Panc1 (cell line): ENCODE data around the gene CSNK1G1. TPM values are rescaled to one million over a fixed set of nuclear protein-coding genes. Genes with fewer than 3 reads are reported as not detected.

Experiments used
- ATAC-seq: fragments of 200-7000 bp; cut with Tn5 transposase; 2 replicates; pipeline ENCODE4 v1.9.1; 2020; ENCODE audit warnings: mild to moderate bottlenecking, moderate library complexity
- BruUV-seq: library from RNA; stranded (reverse); fragments of 400-500 nt; replicated peaks from 2 replicates; lab custom pipeline; 2021; lab: Mats Ljungman, UMichigan
- CTCF ChIA-PET: fragments of 300-600 bp; sonication (Branson Sonifier 250); formaldehyde crosslinking; loops from one replicate; lab custom pipeline; 2022; ENCODE audit warnings: antibody characterized with exemption; lab: Charles Lee
- POLR2A ChIA-PET: fragments of 300-600 bp; sonication (Branson Sonifier 250); formaldehyde crosslinking; loops from one replicate; lab custom pipeline; 2022; ENCODE audit warnings: antibody characterized with exemption; lab: Charles Lee
- DNase-seq: peaks from one replicate; pipeline ENCODE4 v3.0.0-alpha.2; 2010; ENCODE audit warnings: low read depth, low spot score
- H3K27ac ChIP-seq: 2 replicates; pipeline ENCODE4 v1.5.1; 2011; ENCODE audit warnings: mild to moderate bottlenecking, low read length, inconsistent platforms
- H3K27me3 ChIP-seq: fragments of 200-500 bp; sonication (Bioruptor generic); 2 replicates; pipeline ENCODE4 v1.6.0; 2014; ENCODE audit warnings: low read length, inconsistent platforms; ENCODE audit not compliant: control insufficient read depth, insufficient read depth
- H3K36me3 ChIP-seq: fragments of 200-500 bp; sonication (Bioruptor generic); 2 replicates; pipeline ENCODE4 v1.5.1; 2014; ENCODE audit warnings: inconsistent platforms, mild to moderate bottlenecking, low read length, moderate library complexity; ENCODE audit not compliant: control insufficient read depth, insufficient read depth
- H3K4me1 ChIP-seq: 2 replicates; pipeline ENCODE4 v1.5.1; 2011; ENCODE audit warnings: inconsistent platforms, mild to moderate bottlenecking, low read length, moderate library complexity; ENCODE audit not compliant: control insufficient read depth, insufficient read depth
- H3K4me3 ChIP-seq, 2 experiments: 2 replicates each; pipeline ENCODE4 v1.5.1; 2011 to 2012; ENCODE audit warnings: low read depth in 2 of 2, low read length in 2 of 2, mild to moderate bottlenecking in 2 of 2, inconsistent platforms in 1 of 2, moderate library complexity in 1 of 2
- H3K9me3 ChIP-seq: fragments of 200-500 bp; sonication (Bioruptor generic); 2 replicates; pipeline ENCODE4 v1.5.1; 2014; ENCODE audit warnings: low read depth, mild to moderate bottlenecking, inconsistent platforms, low read length, moderate library complexity; ENCODE audit not compliant: control insufficient read depth, insufficient read depth
- CTCF ChIP-seq: fragments of 450-650 bp; IDR thresholded peaks from 2 replicates; pipeline ENCODE4 v1.5.1; 2017; ENCODE audit warnings: mild to moderate bottlenecking
- POLR2AphosphoS5 ChIP-seq: IDR thresholded peaks from 2 replicates; pipeline ENCODE4 v1.6.1; 2012; ENCODE audit warnings: mild to moderate bottlenecking, low read depth, low read length, moderate library complexity
- SIN3A ChIP-seq: IDR thresholded peaks from 2 replicates; pipeline ENCODE4 v1.6.1; 2012; ENCODE audit warnings: low read depth, mild to moderate bottlenecking, low read length, moderate library complexity, borderline replicate concordance; ENCODE audit not compliant: insufficient read depth
- TCF7L2 ChIP-seq: IDR thresholded peaks from 2 replicates; pipeline ENCODE4 v1.6.1; 2011; ENCODE audit warnings: mild to moderate bottlenecking, low read depth, low read length, inconsistent platforms
- in situ Hi-C: cut with HindIII; loops from 2 replicates; pipeline ENCODE4 v1.10.0; 2016; ENCODE audit warnings: low sequenced_read_pairs, low pct_unique_long_range_greater_than_20kb
- intact Hi-C: fragments of 100-400 bp; cut with micrococcal nuclease; formaldehyde crosslinking; loops from one replicate; pipeline ENCODE4 v1.10.0; 2022; ENCODE audit not compliant: unreplicated experiment
- total RNA-seq: library from RNA; stranded (reverse); gene quantifications from one replicate; pipeline ENCODE4 v1.2.1, GENCODE V29; 2021; ENCODE audit not compliant: unreplicated experiment
- TF ChIP-seq, protein P1 (sequence below), 2 experiments: IDR thresholded peaks; 2 replicates each; pipeline ENCODE4 v1.6.1; 2011 to 2012; ENCODE audit warnings: low read depth in 2 of 2, control low read depth in 1 of 2, low read length in 1 of 2, mild to moderate bottlenecking in 1 of 2, moderate library complexity in 1 of 2; ENCODE audit not compliant: insufficient read depth in 1 of 2

Gene CSNK1G1
- total RNA-seq, 1 experiment from 2014 or later, result 22.8 TPM

DNA sequence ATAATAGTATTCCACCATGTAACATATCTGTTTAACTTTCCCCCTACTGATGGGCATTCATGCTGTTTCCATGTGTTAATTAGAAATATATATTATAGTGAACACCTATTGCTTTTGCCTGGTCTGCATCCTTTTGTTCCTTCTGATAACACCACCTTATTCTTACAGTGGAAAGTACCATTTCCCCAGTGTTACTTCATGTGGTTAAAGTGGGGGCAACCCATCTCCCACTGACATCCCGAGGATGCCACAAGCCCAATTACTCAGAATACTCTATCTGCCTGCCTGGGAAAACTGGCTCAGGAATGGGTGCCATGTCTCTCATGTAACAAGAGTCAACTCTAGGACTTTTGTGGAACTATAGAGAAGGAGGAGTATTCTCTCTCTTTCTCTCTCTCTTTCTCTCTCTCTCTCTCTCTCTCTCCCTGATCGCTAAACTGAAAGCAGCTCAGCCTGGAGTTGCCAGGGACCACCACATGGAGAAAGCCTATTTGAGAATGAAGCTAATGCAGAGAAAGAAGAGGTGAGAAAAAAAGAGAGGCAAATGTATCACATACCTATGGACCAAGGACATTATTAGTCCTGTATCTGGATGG is 126.7 kb downstream of the CSNK1G1 start:
- CTCF ChIA-PET, result no interaction called here
- 0 out of 2 replicates have a peak, but pooled peaks cover 4% of the 10 kb centered on the region for H3K9me3 ChIP-seq
- H3K4me3 ChIP-seq, result no peak overlapping the region
- H3K27me3 ChIP-seq, result no peaks in the 10 kb centered on the region
- in situ Hi-C loops (no loop called here), intact Hi-C loops (no loop called here)
- TF ChIP-seq CTCF, result no peak
- TF ChIP-seq SIN3A, result no peak
- no peak for TF ChIP-seq TCF7L2
- no TSS peak for BruUV-seq
- no peaks in the 10 kb centered on the region for H3K4me1 ChIP-seq
- POLR2A ChIA-PET, result no interaction called here
- H3K27ac ChIP-seq, result no peak overlapping the region
- no peaks in the 10 kb centered on the region for H3K36me3 ChIP-seq
- DNase-seq (no peak), ATAC-seq (no peak)

GRCh38 chr15:64225804-64226203 is 130.2 kb downstream of the CSNK1G1 start:
- Histone ChIP-seq H3K36me3 (no peaks in the 10 kb centered on the region), H3K27me3 (no peaks in the 10 kb centered on the region), H3K4me1 (no peaks in the 10 kb centered on the region), H3K27ac (no peak overlapping the region), H3K4me3 (no peak overlapping the region), H3K9me3 (0 out of 2 replicates have a peak, but pooled peaks cover 4% of the 10 kb centered on the region)
- ChIA-PET POLR2A (no interaction called here), CTCF (no interaction called here)
- DNase-seq, result no peak
- intact Hi-C loops, result no loop called here
- BruUV-seq, result no TSS peak
- in situ Hi-C loops, result no loop called here
- ATAC-seq, result no peak
- TF ChIP-seq CTCF (no peak), SIN3A (no peak), POLR2AphosphoS5 (no peak), TCF7L2 (no peak)
- TF ChIP-seq, protein P1, sequence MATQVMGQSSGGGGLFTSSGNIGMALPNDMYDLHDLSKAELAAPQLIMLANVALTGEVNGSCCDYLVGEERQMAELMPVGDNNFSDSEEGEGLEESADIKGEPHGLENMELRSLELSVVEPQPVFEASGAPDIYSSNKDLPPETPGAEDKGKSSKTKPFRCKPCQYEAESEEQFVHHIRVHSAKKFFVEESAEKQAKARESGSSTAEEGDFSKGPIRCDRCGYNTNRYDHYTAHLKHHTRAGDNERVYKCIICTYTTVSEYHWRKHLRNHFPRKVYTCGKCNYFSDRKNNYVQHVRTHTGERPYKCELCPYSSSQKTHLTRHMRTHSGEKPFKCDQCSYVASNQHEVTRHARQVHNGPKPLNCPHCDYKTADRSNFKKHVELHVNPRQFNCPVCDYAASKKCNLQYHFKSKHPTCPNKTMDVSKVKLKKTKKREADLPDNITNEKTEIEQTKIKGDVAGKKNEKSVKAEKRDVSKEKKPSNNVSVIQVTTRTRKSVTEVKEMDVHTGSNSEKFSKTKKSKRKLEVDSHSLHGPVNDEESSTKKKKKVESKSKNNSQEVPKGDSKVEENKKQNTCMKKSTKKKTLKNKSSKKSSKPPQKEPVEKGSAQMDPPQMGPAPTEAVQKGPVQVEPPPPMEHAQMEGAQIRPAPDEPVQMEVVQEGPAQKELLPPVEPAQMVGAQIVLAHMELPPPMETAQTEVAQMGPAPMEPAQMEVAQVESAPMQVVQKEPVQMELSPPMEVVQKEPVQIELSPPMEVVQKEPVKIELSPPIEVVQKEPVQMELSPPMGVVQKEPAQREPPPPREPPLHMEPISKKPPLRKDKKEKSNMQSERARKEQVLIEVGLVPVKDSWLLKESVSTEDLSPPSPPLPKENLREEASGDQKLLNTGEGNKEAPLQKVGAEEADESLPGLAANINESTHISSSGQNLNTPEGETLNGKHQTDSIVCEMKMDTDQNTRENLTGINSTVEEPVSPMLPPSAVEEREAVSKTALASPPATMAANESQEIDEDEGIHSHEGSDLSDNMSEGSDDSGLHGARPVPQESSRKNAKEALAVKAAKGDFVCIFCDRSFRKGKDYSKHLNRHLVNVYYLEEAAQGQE (IDR thresholded peaks at IDR 0.05; ENCODE audit: insufficient read depth in 1 of 2, low read depth in 2 of 2, low read length in 1 of 2), result no peak
